Caki2 (cell line): ENCODE results near the gene BBC3. TPM values are rescaled to one million over a fixed set of nuclear protein-coding genes. Genes with fewer than 3 reads are reported as not detected.

ENCODE experiments used
- DNase-seq: peaks from one replicate; pipeline ENCODE4 v3.0.0-alpha.2; 2015; ENCODE audit warnings: low read depth
- in situ Hi-C: cut with HindIII; loops from 2 replicates; pipeline ENCODE4 v1.10.0; 2016; ENCODE audit warnings: low sequenced_read_pairs, low pct_unique_long_range_greater_than_20kb, mixed read lengths
- total RNA-seq: library from RNA; depleted of rRNA; stranded (reverse); fragments of >200 nt; shearing (Covaris generic); gene quantifications from 2 replicates; pipeline ENCODE4 v1.2.3, GENCODE V29; 2014; ENCODE audit warnings: low replicate concordance

The BBC3 gene
- total RNA-seq, 1 experiment from 2014 or later, result 40.8 TPM

GRCh38 chr19:47221080-47221841 is 9.7 kb downstream of the BBC3 start:
- in situ Hi-C loops, result no loop called here

DNA sequence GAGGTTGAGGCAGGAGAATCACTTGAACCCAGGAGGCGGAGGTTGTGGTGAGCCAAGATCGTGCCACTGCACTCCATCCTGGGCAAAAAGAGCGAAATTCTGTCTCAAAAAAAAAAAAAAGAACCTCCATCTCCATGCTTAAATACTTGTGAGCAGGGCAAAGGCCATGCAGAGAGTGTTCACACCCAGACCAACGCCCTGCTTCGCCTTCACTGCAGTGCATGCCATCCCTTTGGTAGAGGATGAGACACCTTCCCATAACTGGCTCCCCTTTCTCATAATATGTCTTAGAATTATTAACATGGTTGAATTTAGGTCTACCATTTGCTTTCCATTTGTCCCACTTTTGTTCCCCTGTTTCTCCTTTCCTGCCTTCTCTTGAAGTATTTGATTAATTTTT is 15.4 kb downstream of the BBC3 start:
- in situ Hi-C loops, result no loop called here
- no peak for DNase-seq

More at GRCh38 chr19:47221080-47221841, 9.7 kb downstream of the BBC3 start:
- DNase-seq, result no peak

GRCh38 chr19:47210689-47211316 is 20.2 kb downstream of the BBC3 start:
- DNase-seq, result peak; percentile 78
- in situ Hi-C loops, result no loop called here

DNA sequence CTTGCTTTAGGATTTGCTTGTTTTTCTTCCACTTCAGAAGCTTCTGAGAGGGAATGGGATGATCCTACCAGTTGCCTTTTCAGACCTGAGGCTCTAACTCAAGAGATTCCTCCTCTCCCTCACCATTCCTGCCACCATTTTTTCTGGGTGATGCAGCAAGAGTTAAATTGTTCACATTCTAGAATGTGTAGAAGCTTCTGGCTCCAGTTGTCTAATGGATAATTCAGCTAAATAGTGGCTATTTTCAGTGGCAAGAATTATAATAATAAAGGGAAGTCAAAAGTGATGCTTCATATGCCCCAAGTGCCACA is 20.9 kb downstream of the BBC3 start:
- in situ Hi-C loops, result no loop called here

GRCh38 chr19:47209319-47210179 is 21.4 kb downstream of the BBC3 start:
- in situ Hi-C loops, result no loop called here
- DNase-seq, result no peak

More for the DNA sequence above, 20.9 kb downstream of the BBC3 start:
- no peak for DNase-seq

- no peak for DNase-seq
- in situ Hi-C loops, result no loop called here
Measured at GRCh38 chr19:47203254-47203653, 27.7 kb downstream of the BBC3 start.

GRCh38 chr19:47200530-47200929 is 30.5 kb downstream of the BBC3 start:
- DNase-seq, result no peak
- in situ Hi-C loops, result no loop called here

GRCh38 chr19:47197141-47197540 is 33.9 kb downstream of the BBC3 start:
- no peak for DNase-seq
- in situ Hi-C loops, result no loop called here

DNA sequence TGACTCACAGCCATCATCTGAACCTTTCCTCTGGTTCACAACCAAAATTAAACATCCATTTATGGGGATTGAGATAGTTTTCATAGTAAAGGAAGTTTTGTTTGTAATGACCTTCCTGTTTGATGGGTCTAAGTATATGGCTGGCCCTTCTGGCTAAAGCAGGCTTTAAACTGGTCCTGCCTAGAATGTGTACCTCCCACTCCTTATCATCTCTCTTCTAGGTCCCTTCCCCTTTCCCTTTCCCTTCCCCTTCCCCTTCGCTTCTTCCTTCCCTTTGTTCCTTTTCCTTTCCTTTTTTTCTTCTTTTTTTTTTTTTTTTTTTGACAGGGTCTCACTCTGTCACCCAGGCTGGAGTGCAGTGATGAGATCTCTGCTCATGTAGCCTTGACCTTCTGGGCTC is 35.6 kb downstream of the BBC3 start:
- no peak for DNase-seq
- in situ Hi-C loops, result no loop called here

DNA sequence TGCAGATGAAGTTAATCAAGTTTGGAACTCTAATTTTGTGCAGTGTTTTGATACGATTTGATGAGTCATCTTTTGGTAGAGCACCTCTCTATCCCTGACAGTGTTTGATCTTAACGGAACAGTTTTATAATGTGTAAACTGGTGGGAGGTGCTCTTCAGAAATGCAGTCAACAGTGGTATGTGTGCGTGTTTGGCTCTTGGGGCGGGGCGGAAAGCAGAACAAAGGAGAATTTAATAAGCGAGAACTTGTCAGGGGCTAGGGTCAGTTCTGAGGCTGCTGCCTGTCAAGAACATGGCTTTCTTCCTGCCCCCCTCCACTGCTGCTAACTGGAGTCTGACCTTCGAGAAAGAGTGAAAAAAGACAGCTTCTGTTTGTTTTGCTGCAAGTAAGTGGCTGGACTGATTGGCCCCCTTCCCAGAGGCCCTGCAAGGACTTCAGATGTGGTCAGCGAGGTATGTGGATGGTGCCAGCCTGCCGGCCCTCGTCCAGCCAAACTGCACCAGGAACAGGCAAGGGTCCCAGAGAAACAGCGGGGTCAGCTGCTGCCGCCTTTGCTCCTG is 40.8 kb downstream of the BBC3 start:
- in situ Hi-C loops, result no loop called here
- peak; percentile 95 for DNase-seq

GRCh38 chr19:47188507-47189033 is 42.4 kb downstream of the BBC3 start:
- in situ Hi-C loops, result no loop called here
- no peak for DNase-seq

DNA sequence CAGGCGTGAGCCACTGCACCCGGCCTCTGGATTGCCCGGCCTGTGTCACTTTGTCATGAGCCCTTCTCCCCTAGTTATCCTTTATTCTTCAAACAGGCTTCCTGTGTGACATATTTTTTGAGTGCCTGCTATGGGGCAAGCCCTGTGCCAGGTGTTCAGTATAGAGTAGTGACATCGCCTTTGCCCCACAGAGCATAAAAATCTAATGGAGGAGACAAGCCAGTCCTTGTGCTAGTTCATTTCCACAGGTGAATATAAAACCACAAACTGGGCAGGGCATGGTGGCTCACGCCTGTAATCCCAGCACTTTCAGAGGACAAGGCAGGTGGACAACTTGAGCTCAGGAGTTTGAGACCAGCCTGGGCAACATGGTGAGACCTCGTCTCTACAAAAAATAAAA is 43.2 kb downstream of the BBC3 start:
- in situ Hi-C loops, result no loop called here
- DNase-seq, result no peak

DNA sequence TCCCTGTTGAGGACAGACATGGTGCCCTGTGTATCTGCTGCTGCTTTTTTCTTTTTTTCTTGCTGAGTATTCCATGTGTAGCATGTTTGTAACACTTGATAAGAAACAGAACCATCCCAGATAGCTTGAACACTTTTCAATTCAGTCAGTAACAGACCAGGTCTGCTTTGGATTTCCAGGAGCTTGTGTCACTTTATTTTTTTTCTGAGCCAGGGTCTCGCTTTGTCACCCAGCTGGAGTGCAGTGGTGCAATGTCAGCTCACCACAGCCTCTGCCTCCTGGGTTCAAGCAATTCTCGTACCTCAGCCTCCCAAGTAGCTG is 43.7 kb downstream of the BBC3 start:
- in situ Hi-C loops, result no loop called here
- DNase-seq, result no peak

DNA sequence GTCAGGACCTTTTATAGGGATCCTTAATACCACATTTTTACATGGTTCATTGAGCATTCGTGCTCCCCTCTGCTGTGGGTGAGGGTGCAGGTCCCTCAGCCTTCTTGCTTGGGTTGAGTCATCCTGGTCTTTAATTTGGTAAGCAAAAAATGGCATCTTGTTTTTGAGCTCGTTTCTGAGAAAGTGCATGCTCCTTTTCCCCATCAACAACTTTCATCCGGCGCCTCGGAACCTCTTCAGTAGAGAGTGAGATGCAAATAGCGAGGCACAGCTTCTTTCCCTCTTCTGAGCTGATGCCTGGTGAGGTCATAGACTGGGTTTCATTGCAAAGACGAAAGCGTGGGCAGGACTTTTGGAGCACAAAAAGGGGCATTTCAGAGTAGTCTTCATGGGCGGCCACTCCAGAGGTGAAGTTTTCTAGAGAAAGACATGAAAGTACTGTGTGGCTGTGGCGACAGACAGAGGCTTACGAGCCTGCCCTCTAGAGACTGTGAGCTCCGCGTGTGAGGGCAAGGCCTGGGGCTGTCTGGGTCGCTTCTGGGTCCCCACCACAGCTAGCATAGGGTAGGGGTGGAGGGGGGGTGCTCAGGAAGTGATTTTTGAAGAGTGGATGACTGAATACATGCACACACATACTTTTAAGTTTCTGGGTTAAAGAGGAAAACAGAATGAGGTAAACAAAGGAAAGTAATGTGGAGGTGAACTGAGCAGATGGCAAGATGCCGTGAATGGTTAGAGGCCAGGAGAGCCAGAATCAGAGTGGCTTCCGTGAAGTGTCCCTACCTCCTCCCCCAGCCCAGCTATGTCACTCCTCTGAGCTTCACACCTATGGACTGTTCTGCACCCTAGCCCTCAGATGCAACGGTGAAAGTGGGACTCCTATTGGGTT is 44.3 kb downstream of the BBC3 start:
- DNase-seq, result no peak

DNA sequence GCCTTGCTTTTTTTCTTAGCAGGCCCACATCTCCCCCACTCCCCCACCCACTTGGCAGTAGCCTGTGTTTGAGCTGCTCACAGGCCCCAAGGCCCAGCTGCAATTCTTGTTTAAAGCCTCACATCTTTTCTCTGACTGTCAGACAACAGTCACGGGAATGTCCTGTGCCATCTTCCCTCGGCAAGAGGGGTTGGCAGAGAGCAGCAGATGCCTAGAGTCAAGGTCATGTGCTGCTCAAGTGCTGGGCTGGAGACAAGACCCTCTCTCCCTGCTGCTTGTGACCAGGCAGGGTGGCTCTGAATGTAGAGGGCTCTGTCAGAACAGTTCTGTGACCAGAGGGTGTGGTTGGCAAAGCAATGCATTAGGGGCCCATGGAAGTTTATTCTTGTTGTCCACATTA is 47.4 kb downstream of the BBC3 start:
- no peak for DNase-seq
- in situ Hi-C loops, result no loop called here

More for the DNA sequence above, 44.3 kb downstream of the BBC3 start:
- in situ Hi-C loops, result no loop called here

GRCh38 chr19:47179653-47180310 is 51.2 kb downstream of the BBC3 start:
- DNase-seq, result no peak
- in situ Hi-C loops, result no loop called here

DNA sequence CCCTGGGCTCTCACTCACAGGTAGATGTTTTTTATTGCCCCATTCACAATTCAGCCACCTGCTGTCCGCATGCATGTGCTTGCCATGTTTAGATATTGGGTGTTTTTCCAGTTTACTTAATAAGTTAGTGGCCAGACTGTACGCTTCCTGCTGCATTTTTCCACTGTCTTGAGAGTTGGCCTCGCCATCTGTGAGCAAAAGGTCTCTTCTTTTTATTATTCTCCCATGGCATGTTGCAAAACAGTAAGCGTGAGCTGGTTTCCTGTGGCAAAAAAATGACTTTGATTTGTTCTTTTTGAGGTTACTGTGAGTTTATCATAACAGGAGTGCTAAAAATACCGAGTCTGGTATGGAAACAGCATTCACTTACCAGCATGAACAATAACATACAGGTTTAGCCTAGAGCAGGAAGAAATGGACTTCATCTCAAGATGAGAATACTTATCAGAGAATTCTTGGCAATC is 54.3 kb downstream of the BBC3 start:
- in situ Hi-C loops, result no loop called here
- peak; percentile 48 for DNase-seq
